OCI-LY7 (cell line): Measurements from ENCODE around the gene PLIN5. TPM values are rescaled to one million over a fixed set of nuclear protein-coding genes. Genes with fewer than 3 reads are reported as not detected.

Source experiments
- BruUV-seq: library from RNA; stranded (reverse); fragments of 400-500 nt; replicated peaks from 2 replicates; lab custom pipeline; 2021; lab: Mats Ljungman, UMichigan
- CTCF ChIA-PET: fragments of 300-600 bp; sonication (Branson Sonifier 250); formaldehyde crosslinking; loops from one replicate; lab custom pipeline; 2022; ENCODE audit warnings: antibody characterized with exemption; ENCODE audit not compliant: unreplicated experiment; lab: Charles Lee
- POLR2A ChIA-PET: fragments of 300-600 bp; sonication (Branson Sonifier 250); formaldehyde crosslinking; loops from one replicate; lab custom pipeline; 2022; ENCODE audit warnings: antibody characterized with exemption; lab: Charles Lee
- DNase-seq: peaks from one replicate; pipeline ENCODE4 v3.0.0-alpha.2; 2015; ENCODE audit warnings: low spot score
- H2AFZ ChIP-seq: fragments of 200-600 bp; sonication (generic), shearing (Covaris generic); 2 replicates; pipeline ENCODE4 v1.6.1; 2014; ENCODE audit warnings: mild to moderate bottlenecking, antibody characterized with exemption, low read length, moderate library complexity
- H3K27ac ChIP-seq: fragments of 200-600 bp; sonication (generic); 2 replicates; pipeline ENCODE4 v1.5.1; 2014; ENCODE audit warnings: mixed run types, low read depth, mild to moderate bottlenecking, moderate library complexity, low read length, inconsistent platforms; ENCODE audit not compliant: poor library complexity, severe bottlenecking
- H3K36me3 ChIP-seq: fragments of 200-600 bp; sonication (generic); 2 replicates; pipeline ENCODE4 v1.6.1; 2014; ENCODE audit warnings: mild to moderate bottlenecking, antibody characterized with exemption, low read length, moderate library complexity, mixed read lengths; ENCODE audit not compliant: insufficient read depth
- H3K4me1 ChIP-seq: fragments of 200-600 bp; sonication (generic); 2 replicates; pipeline ENCODE4 v1.5.1; 2014; ENCODE audit warnings: mild to moderate bottlenecking, low read length; ENCODE audit not compliant: insufficient read depth, poor library complexity, severe bottlenecking
- H3K4me2 ChIP-seq: fragments of 200-600 bp; sonication (generic); 2 replicates; pipeline ENCODE4 v1.6.1; 2014; ENCODE audit warnings: mild to moderate bottlenecking, low read length
- H3K4me3 ChIP-seq: fragments of 200-600 bp; sonication (generic); 2 replicates; pipeline ENCODE4 v1.5.1; 2014; ENCODE audit warnings: mild to moderate bottlenecking, low read depth, low read length; ENCODE audit not compliant: poor library complexity, severe bottlenecking
- H3K79me2 ChIP-seq: fragments of 200-600 bp; sonication (generic); 2 replicates; pipeline ENCODE4 v1.6.1; 2016; ENCODE audit warnings: low read depth, mild to moderate bottlenecking, low read length, moderate library complexity, mixed read lengths; ENCODE audit not compliant: insufficient read depth
- H3K9me2 ChIP-seq: fragments of 200-600 bp; sonication (generic); 2 replicates; pipeline ENCODE4 v1.6.1; 2016; ENCODE audit warnings: mild to moderate bottlenecking, low read length, mixed read lengths; ENCODE audit not compliant: insufficient read depth
- H3K9me3 ChIP-seq: fragments of 200-600 bp; sonication (generic); 2 replicates; pipeline ENCODE4 v1.6.1; 2014; ENCODE audit warnings: mild to moderate bottlenecking, mixed run types, low read length, mixed read lengths
- H4K20me1 ChIP-seq: fragments of 200-600 bp; sonication (generic); 2 replicates; pipeline ENCODE4 v1.6.1; 2014; ENCODE audit warnings: mild to moderate bottlenecking, antibody characterized with exemption, low read length, moderate library complexity, mixed read lengths; ENCODE audit not compliant: insufficient read depth
- CTCF ChIP-seq: fragments of 200-600 bp; sonication (generic); conservative IDR thresholded peaks from 2 replicates; pipeline ENCODE4 v1.5.1; 2014; ENCODE audit warnings: mild to moderate bottlenecking, antibody characterized with exemption, low read length, moderate library complexity, mixed read lengths
- EZH2phosphoT487 ChIP-seq: fragments of 200-600 bp; sonication (generic); IDR thresholded peaks from 2 replicates; pipeline ENCODE4 v1.6.1; 2018; ENCODE audit warnings: low read depth, borderline replicate concordance, mild to moderate bottlenecking, mixed run types, antibody characterized with exemption, low read length, moderate library complexity, mixed read lengths
- intact Hi-C: fragments of 100-400 bp; cut with micrococcal nuclease; formaldehyde crosslinking; loops from one replicate; pipeline ENCODE4 v1.10.0; 2022; ENCODE audit not compliant: unreplicated experiment
- total RNA-seq, 2 experiments: library from RNA; depleted of rRNA in 1 of 2; stranded (reverse); fragments of >200 nt in 1 of 2; shearing (Covaris generic) in 1 of 2; gene quantifications; 2 replicates each; pipeline ENCODE4 v1.2.3, GENCODE V29; 2014 to 2022

PLIN5 gene
- total RNA-seq, 2 experiments from 2014 or later = 0.85 to 1.9 TPM

- Histone ChIP-seq H3K36me3 (no peaks in the 10 kb centered on the region), H3K9me3 (no peaks in the 10 kb centered on the region), H3K4me3 (no peak overlapping the region), H3K4me1 (no peaks in the 10 kb centered on the region), H4K20me1 (no peaks in the 10 kb centered on the region), H3K27ac (no peak overlapping the region), H3K9me2 (no peaks in the 10 kb centered on the region), H3K4me2 (no peak overlapping the region), H2AFZ (no peak overlapping the region), H3K79me2 (no peaks in the 10 kb centered on the region)
- POLR2A ChIA-PET = no interaction called here
- CTCF ChIA-PET = no interaction called here
- BruUV-seq = no TSS peak
- TF ChIP-seq CTCF = peak; percentile 44; the same call in 1 of the 2 replicates
- TF ChIP-seq EZH2phosphoT487 = no peak
- intact Hi-C loops = no loop called here
- DNase-seq = peak; percentile 16
These were observed 22.3 kb upstream of the PLIN5 start for GRCh38 chr19:4557144-4557970.

GRCh38 chr19:4556597-4557127 lies 21.6 kb upstream of the PLIN5 start:
- no peaks in the 10 kb centered on the region for H3K4me1 ChIP-seq
- BruUV-seq = no TSS peak
- H3K79me2 ChIP-seq = no peaks in the 10 kb centered on the region
- intact Hi-C loops = no loop called here
- H3K4me3 ChIP-seq = no peak overlapping the region
- no peaks in the 10 kb centered on the region for H3K9me2 ChIP-seq
- CTCF ChIA-PET = no interaction called here
- H3K36me3 ChIP-seq = no peaks in the 10 kb centered on the region
- no peak for TF ChIP-seq EZH2phosphoT487
- no peak for TF ChIP-seq CTCF
- H2AFZ ChIP-seq = no peak overlapping the region
- no peaks in the 10 kb centered on the region for H4K20me1 ChIP-seq
- peak; percentile 51 for DNase-seq
- H3K9me3 ChIP-seq = no peaks in the 10 kb centered on the region
- H3K4me2 ChIP-seq = no peak overlapping the region
- POLR2A ChIA-PET = no interaction called here
- no peak overlapping the region for H3K27ac ChIP-seq
